Left renal cortex interstitium (tissue), 4 donors: ENCODE data around the gene AGAP1. TPM values are rescaled to one million over a fixed set of nuclear protein-coding genes. Genes with fewer than 3 reads are reported as not detected.

ENCODE experiments used
- DNase-seq, 4 donors: peaks; one replicate each; pipeline ENCODE4 v3.0.0-alpha.2; 2013; ENCODE audit warnings: low read depth in 4 of 4, low spot score in 2 of 4, missing footprints in 1 of 4
- polyA plus RNA-seq, 4 donors: library from polyadenylated mRNA; unstranded; fragments of 120-200 nt; gene quantifications; one replicate each; pipeline ENCODE4 v1.2.1, GENCODE V29; 2013; ENCODE audit not compliant: insufficient read length in 4 of 4

Gene AGAP1
- polyA plus RNA-seq, 4 donors: 18.1 to 22.7 (median 19.7) TPM

GRCh38 chr2:236034974-236035373, 541.1 kb downstream of the AGAP1 start:
- no peak for DNase-seq

DNA sequence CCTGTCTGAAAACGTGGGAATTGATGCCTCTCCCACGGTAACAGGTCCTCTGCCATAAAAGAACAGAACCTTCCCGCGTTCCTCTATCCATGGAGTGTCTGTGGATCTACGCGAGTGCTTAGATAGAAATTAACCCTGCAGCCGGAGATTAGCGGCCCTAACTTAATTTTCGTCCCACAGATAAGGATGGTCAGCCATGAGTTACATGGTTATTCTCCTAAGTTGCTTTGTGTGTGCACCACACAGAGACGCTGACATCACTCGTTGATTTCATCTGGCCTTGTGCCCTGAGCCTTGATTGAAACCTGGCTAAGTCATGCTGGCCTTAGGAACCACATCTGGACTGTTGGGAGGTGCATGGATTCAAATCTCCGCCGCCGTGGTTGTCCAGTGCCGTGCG, 542.2 kb downstream of the AGAP1 start:
- no peak for DNase-seq

DNA sequence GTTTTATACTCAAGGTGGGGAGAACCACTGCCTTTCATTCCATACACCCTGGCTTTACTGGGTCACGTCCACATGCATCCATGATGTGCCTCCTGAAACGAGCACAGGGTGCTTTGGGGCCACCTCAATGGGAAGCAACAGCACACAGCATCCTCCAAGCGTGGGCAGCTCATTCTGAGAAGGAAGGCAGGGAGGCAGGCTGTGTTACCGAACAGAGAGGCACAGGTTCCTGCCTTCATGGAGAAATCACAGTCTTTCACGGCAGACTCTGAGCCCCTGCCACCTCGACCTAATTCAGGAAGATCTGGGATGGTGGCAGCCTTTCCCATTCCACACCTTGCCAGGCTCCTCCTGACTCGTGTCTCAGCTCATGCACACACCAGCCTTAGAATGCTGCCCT, 544.3 kb downstream of the AGAP1 start:
- no peak for DNase-seq

DNA sequence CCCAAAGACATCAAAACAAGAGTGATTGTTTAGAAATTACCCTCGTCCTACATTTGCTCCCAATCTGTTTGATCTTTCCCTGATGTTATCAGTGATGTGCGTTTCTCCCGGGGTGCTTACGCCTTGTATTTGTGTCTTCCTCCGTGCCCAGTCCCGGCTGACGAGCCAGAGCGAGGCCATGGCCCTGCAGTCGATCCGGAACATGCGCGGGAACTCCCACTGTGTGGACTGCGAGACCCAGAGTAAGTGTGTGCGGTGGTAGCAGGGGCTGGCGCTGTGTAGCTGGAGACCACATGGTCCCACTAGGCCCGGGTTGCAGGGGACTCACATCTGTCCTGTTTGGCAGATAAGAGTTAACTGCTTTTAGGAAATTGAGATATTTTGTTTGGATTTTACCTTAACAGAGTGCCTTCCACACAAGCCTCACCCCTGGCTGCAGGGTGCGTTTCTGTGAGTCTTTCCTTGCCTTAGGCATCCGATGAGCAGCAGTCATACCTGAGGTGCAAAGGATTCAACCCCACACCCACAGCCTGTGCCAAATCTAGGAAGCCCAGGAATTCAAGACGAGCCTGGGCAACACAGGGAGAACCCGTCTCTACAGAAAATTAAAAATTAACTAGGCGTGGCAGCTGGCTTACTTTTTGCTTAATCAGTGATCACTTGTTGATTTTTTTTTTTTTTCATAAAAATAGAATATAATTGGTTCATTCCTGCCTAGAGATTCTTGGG, 546.9 kb downstream of the AGAP1 start:
- no peak for DNase-seq

DNA sequence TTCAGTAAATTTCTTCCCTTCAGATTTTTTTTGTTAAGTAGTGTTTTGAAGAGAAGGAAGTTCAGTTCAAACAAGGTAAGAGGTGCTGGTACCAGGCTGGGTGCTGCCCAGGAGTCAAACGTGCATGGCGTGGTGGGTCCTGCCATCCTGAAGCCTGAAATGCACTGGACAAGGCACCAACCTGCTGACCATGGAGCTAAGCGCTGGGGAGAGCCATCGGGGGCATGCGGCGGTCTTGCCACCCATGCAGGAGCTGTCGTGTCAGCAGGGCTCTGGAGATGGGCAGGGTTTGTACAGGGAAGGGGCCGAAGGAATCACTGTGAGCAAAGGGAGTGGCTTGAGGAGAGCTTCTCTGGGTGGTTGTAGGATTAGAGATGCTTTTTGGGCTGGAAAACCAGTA, 547.8 kb downstream of the AGAP1 start:
- DNase-seq: no peak

GRCh38 chr2:236042087-236042486, 548.2 kb downstream of the AGAP1 start:
- no peak for DNase-seq

DNA sequence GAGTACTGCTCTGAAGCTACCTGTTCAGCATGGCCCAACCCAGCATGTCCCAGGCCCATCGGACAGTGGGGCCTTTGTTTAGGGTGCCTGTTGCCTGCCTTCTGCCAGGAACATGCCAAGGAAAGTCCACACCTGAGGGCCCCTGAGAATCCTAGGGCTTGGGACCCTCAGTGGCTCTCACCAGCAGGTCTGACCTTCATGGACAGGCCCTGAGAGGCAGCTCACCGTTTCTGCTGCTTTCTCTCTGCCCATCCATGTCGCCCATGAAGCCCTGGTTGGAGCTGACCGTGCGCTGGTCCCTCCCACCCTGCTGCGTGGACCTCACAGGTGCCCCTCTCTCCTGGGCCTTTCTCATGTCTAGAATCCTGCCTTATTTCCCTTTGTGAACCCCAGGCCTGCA, 550.3 kb downstream of the AGAP1 start:
- no peak for DNase-seq

- no peak for DNase-seq
These were observed 551.7 kb downstream of the AGAP1 start for GRCh38 chr2:236045251-236046235.

DNA sequence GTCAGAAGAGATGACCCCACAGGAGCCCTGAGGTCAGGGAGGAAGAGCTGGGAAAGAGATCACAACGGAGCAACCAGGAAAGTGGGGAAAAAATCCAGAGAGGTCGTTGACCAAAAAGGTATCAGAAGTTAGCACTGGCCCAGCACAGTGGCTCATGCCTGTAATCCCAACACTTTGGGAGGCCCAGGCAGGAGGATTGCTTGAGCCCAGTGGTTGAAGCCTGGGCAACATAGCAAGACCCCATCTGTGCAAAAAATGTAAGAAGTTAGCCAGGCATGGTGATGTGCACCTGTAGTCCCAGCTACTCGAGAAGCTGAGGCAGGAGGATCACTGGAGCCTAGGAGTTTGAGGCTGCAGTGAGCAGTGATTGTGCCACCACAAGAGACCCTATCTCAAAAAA, 552.9 kb downstream of the AGAP1 start:
- no peak for DNase-seq

DNA sequence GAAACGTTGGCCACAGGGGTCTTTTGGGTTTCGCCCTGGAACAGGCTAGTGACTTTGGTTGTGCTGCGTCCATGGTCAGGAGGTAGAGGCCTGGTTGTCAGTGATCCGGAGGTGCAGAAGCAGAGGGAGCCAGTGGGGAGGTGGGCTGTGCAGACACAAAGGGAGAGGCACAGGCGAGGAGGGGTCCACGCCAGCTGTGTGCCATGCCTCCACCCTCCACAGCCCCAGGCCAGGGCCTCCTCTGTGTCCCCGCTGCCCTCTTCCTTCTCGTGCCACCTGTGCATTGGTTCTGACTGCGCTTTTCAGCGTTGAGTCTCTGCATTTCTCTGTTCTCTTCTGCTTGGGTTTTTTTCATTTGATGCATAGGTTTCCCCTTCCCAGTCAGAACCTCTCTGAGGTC, 553.3 kb downstream of the AGAP1 start:
- no peak for DNase-seq

GRCh38 chr2:236047886-236048540, 554.2 kb downstream of the AGAP1 start:
- DNase-seq: no peak

GRCh38 chr2:236049981-236050380, 556.1 kb downstream of the AGAP1 start:
- no peak for DNase-seq

DNA sequence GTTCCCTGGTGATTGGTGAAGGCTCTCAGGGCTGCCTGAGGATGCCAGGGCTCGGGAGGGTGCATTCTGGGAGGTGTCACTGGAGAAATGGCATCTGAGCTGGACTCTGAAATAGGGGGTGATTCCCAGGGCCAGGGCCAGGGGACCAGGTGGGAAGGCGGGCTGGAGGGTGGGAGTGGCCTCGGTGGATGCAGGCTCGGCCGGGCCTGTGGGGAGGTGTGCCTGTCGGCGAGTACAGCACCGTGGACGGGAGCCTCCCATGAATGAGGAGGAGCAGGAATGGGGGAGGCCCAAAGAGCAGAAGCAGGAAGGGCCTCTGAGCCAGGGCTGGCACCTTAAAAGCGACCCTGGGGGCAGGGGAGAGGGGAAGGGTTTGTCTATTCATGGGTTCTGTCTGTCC, 557.5 kb downstream of the AGAP1 start:
- DNase-seq: no peak

DNA sequence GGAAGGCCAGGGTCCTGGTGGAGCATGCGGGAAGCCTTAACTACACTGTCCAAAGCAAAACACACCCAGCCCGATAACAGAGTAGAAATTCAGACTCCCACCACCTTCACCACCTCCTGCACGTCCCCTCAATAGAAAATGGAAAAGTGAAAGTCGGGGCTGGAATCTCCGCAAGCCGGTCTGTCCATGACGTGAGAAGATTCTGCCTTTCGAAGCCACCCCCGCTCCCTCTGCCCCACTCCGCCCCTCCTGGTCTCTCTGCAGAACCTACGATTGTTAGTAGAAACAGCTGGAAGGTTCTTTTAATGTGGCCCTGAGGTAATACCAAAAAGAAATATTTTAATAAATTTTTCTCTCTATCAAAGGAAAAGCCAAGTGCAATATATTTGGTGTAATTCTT, 558.0 kb downstream of the AGAP1 start:
- no peak for DNase-seq

GRCh38 chr2:236052206-236052605, 558.4 kb downstream of the AGAP1 start:
- no peak for DNase-seq

GRCh38 chr2:236052926-236053821, 559.3 kb downstream of the AGAP1 start:
- DNase-seq: no peak

- no peak for DNase-seq
These were observed 560.3 kb downstream of the AGAP1 start for GRCh38 chr2:236054125-236054524.

DNA sequence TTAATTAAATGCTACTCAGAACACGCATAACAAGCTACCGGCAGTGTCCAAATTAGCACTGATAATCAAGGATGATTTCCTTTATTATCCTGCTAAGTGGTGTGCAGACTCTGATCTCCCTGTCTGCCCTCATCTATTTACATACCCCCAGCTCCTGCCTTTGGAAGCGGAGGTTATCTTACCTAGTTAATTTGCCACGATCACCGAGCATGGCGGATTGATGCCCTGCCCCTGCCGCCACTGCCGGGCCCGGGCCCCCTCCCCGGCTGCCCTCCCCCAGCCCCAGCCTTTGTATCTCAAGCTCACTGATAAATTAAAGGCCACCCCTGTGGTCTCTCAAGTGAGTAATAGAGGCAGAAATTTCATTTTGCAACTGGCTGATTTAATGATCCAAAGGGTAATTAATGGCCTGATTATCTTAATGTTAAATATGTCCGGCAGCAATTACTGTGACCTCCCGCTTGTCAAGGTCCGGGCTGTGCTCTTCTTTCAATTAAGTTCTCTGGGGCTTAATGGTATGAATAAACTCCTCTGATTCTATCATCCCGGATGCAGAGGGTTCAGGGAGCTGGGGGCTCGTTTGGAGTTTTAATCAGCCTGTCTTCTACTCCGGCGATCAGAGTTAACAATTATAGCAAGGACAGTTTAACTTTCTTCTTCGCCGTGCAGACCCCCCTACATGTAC, 560.9 kb downstream of the AGAP1 start:
- no peak for DNase-seq

DNA sequence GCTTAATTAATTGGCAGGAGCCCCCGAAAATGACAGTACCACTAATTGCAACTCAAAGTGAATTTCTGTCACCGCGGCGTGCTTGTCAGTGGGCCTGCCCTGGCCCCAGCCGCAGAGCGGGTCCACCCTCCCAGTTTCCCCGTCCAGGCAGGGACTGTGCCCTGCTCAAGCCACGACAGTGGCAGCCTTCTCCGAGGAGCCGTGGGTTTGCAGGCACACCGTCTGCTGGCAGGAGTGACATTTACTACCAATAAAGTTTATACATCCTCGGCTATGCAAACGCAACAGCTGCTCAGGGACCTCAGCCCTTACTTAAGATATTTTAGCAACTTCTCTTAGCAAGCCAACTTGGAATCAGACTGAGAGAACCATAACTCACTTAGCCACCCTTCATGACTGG, 561.6 kb downstream of the AGAP1 start:
- DNase-seq: no peak

- DNase-seq: no peak
These were observed 562.3 kb downstream of the AGAP1 start for GRCh38 chr2:236056141-236056540.
